Left renal cortex interstitium (tissue), 4 donors: ENCODE measurements around the gene ACTG2. TPM values are rescaled to one million over a fixed set of nuclear protein-coding genes. Genes with fewer than 3 reads are reported as not detected.
"Not testable (repeated sequence)": the region's sequence is repeated elsewhere in the genome, so short reads cannot be mapped to it uniquely, and the experiment has no call there.

Experiments used
- DNase-seq, 4 donors: peaks; one replicate each; pipeline ENCODE4 v3.0.0-alpha.2; 2013; ENCODE audit warnings: low read depth in 4 of 4, low spot score in 2 of 4, missing footprints in 1 of 4
- polyA plus RNA-seq, 4 donors: library from polyadenylated mRNA; unstranded; fragments of 120-200 nt; gene quantifications; one replicate each; pipeline ENCODE4 v1.2.1, GENCODE V29; 2013; ENCODE audit not compliant: insufficient read length in 4 of 4

ACTG2 gene
- polyA plus RNA-seq: 1 to 10 TPM in 1 of 4 donors, under 1 TPM in 3; 0.40 to 4.7 (median 0.72) TPM

- no peak for DNase-seq
Measured at GRCh38 chr2:73892631-73893329, at the start of gene ACTG2. ACTG2 (plus strand) TSS chr2:73893008; CDS start chr2:73901312, 8,304 bp downstream.

DNA sequence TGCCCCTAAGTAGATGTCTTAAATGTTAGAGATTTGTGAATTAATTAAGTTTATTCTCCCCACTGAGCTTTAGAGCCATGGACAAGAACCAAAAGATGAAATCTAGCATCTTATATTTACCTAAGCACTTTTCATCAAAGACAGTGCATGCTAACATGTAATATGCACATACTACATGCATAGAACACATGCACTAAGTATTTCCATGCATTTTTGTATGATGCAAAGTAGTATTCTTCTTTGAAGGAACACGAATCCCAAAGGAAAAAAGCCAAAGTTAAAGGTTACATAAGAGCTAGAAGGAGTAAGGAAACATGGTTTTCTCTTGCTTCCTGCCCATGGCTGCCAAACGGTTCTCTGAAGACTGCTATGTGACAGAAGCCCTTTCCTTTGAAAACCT, 48.7 kb upstream of the ACTG2 start:
- no peak for DNase-seq

DNA sequence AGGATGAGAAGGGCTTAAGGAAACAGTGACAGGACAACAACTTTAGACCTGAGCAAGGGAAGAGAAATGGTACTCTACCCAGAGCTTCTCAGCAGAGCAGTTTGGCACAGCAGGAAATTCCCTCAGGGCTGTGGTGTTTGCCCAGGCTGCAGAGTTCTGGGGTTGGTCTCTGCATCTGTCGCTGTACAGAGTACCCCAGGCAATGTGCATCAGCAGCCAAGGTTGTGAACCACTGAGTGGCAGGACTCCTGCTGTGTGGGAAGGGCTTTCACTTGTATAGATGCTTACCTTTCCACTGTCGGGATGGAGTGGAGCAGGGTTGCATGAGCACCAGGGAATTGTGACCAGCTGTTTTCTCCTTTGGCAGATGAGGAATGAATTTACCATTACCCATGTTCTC, 42.8 kb upstream of the ACTG2 start:
- DNase-seq: no peak

DNA sequence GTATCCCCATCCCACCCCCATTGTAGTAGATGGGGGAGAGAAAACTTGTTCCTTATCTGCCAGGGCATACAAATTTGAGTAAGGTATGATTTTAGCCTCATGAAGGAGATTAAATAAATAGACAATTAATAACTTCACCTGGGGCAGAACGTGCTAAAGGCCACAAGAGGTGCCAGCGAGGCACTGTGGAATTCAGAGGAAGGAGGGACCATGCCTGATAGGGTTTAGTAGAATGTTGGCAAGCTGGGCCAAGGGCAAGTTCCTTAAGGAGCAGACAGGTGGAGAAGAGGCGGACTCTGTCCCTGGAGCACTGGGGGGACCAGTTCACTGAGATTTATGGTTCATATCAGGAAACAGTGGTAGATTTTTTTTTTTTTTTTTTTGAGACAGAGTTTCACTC, 41.5 kb upstream of the ACTG2 start:
- no peak for DNase-seq

DNA sequence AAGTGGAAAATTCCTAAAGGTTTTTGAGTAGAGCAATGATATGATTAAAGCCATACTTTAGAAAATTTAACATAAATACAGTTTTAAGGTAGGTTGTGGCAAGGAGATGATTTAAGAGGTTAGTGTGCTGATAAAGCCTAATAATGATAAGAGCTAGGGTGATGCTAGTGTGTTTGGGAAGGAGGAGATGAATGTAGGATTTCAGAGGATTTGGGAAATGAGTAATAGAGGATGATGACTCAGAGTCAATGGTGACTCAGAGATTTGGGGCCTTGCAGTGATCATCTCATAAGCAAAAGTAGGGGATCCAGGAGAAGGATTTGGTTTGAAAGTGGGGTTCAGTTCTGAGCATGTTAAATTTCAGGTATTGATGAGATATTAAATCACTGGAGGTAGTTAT, 40.8 kb upstream of the ACTG2 start:
- no peak for DNase-seq

GRCh38 chr2:73855526-73855925, 37.3 kb upstream of the ACTG2 start:
- no peak for DNase-seq

DNA sequence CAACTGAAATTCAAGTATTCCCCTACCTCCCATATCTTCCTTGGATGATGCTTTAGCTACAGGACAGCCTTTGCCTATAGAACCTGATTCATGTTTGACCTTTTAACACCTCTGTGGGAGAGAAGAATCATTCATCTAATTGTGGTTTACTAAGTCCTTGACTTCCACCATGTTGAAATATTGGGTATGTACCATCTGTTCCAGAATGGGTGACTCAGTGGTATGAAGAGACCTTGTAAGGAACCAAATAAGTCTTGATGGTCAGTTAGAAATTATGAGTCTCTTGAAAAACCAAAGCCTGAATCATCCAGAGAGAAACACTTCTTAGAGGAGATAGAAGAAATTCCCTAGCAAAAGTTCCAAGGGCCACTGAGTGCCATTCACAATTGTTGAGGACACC, 36.6 kb upstream of the ACTG2 start:
- DNase-seq: no peak

DNA sequence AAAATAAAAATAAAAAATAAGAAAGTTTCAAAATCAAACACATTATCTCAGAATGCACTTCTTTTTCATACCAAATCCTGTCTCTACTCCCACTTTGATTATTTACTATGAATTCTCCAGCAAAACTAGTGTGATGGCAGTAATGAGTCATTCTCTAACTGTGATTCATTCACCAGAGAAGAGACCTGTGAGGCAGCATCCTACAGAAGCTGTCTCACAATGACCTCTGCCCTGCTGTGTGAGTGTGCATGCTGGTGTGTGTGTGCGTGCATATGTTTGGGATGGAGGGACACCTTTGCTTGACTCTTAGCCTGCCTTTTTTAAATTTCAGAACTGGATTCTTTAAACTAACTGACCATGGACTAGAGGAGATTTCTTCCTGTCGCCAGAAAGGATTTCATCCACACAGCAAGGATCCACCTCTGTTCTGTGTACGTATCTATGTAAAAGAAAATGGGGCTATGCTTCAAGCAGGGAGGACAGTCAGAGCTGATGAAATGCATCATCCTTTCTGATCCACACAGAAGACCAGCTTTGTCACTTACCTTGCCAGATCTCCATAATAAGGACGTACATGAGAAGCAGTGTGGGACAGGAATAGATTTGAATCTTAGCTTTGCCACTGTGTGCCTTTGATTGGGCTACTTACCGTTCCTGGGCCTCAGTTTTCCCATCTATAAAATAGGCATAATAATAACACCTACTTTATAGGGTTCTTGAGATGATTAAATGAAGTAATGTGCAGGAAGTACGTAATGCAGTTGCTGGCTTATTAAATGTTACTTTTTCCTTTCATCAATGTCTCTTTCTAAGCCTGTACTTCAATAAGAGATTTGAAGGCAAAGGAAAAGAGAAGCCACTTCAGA, 32.9 kb upstream of the ACTG2 start:
- no peak for DNase-seq

GRCh38 chr2:73862987-73863386, 29.8 kb upstream of the ACTG2 start:
- no peak for DNase-seq

DNA sequence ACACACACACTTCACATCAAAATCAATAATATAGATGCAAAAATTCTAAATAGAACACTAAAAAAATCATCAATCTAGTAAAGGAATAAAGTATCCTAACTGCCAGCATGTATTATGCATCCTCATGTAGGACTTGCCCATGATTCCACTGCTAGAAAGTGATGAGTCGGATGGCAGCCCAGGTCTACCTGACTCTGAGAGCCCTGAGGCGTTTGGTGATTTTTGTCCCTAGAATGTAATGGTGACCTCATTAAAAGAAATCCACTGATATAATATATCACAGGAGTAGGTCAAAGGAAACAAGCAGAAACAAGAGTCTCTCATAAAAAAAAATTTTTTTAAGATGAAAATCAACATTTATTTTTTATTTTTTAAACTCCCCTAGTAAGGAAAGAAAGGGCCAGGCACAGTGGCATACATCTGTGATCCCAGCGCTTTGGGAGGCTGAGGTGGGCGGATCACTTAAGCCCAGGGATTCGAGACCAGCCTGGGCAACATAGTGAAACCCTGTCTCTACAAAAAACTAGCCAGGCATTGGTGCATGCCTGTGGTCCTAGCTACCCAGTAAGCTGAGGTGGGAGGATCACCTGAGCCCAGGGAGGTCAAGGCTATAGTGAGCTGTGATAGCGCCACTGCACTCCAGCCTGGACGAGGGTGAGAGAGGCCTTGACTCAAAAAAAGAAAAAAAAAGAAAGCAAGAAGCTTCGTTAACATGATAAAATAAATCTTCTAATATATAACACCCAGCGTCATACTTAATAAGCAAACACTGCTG, 24.4 kb upstream of the ACTG2 start:
- no peak for DNase-seq

DNA sequence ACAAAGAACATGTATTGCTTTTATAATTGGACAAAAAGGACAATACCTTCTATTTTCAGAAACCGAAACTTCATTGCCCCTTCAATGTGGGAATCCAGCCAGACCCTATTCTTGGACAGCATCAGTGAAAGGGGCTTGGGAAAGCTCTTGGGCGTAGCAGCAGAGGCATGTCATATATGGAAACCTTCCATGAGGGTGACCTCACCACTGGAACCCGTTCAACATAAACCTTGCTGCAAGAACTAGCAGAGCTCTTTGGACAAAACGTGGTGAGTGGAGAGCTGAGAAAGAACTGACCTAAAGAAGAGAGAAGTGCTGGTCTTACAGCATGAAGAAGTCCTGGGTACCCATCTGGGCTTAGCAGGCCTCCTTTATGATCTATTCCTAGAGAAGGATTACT, 22.7 kb upstream of the ACTG2 start:
- DNase-seq: peak in 1 of 4 donors; percentile 9

DNA sequence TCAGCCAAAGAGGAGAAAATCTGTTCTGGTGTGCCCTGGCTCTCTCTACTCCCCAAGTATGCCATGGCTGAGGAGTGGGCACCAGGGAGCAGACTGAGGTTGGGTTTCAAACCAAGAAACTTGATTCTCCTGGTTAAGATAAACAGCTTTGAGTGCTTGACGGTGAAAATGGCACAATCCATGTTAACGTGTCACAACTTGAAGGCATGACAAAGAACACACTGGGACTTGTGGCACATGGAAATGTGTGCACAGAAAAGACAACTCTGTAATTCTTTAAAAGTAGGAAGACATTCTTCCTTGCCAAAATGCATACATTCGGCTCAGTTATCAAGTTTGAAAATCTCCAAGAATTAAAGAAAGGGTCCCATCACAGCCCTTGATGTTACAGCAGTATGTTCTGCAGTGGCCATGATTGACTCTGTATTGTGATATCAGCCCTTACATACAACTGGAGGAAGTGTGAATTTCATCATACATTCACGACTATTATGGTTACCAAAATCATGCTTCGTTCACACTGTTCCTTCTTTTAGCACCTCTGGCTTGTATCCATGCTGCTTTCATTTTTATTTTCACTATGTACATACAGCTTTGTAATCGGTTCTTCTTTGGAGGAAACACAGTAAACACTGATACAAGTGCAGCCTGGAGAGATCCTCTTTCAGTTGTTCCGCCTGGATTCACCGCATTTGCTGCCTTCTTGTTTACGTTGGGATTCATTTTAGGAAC, 15.6 kb upstream of the ACTG2 start:
- no peak for DNase-seq

GRCh38 chr2:73877984-73878383, 14.8 kb upstream of the ACTG2 start:
- DNase-seq: not testable (repeated sequence)

DNA sequence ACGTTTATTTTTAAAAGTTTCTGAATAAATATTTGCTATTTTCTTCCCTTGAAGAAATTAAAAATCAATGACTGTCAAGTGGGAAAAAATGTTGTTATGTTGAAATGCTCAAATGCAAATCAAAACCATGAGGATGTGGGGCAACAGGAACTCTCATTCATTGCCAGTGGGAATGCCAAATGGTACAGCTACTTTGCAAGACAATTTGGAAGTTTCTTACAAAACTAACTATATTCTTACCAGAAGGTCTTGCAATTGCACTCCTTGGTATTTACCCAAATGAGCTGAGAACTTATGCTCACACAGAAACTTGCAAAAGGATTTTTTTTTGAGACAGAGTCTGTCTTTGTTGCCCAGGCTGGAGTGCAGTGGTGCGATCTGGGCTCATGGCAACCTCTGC, 7.4 kb upstream of the ACTG2 start:
- no peak for DNase-seq

DNA sequence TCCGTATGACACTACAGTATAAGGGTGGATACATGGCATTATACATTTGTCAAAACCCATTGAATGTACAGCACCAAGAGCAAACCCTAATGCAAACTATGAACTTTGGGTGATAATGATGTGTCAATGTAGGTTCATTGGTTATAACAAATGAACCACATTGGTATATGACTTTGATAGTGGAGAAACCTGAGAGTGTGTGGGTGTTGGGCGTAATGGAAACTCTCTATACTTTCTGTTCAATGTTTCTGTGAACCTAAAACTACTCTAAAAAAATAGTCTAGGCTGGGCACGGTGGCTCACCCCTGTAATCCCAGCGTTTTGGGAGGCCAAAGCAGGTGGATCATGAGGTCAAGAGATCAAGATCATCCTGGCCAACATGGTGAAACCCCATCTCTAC, 6.5 kb upstream of the ACTG2 start:
- no peak for DNase-seq

- DNase-seq: not testable (repeated sequence)
Measured at GRCh38 chr2:73887596-73888353, 5.0 kb upstream of the ACTG2 start.

- DNase-seq: no peak
Measured at GRCh38 chr2:73888388-73888787, 4.4 kb upstream of the ACTG2 start.

DNA sequence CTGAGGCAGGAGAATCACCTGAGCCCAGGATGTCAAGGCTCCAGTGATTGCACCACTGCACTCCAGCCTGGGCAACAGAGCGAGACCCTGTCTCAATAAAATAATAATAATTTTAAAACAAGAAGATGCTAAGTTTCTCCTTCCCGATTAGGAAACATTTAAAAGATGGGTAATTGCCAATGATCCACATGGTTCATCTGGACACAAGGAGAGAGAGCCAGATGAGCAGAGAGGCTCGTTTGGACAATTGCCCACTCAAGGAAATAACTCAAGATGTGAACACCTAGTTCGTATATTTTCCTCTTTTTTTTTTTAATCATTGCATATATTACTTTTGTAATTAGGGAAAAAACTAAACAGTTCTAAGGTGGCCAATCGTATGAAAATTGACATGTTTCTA, 3.6 kb upstream of the ACTG2 start:
- DNase-seq: no peak

GRCh38 chr2:73890301-73891092, 2.3 kb upstream of the ACTG2 start:
- DNase-seq: no peak
